ENCODE results near the gene FOXP4.

GRCh38 chr6:41594766-41595165 lies 48.6 kb downstream of the FOXP4 start:
- no peak for TF ChIP-seq CTCF (IDR thresholded peaks at IDR 0.05)
- TF ChIP-seq POLR2A (IDR thresholded peaks at IDR 0.05) = no peak

Measured in body of pancreas (tissue), 4 donors.